Effector memory CD8-positive, alpha-beta T cell (primary cell): ENCODE data around the gene CAV2.
A peak's percentile ranks its signal among the peaks of the same experiment; 100 is the strongest.

Experiments used
- ATAC-seq: fragments of 150-1000 bp; cut with Tn5 transposase; replicated peaks from 2 replicates; pipeline ENCODE4 v1.10.0; 2021; ENCODE audit warnings: mild to moderate bottlenecking, moderate library complexity
- DNase-seq, 3 experiments: peaks; one replicate each; pipeline ENCODE4 v3.0.0; 2021
- H3K27ac Mint-ChIP-seq, 2 donors: one replicate each; pipeline ENCODE4 v1.8.0; 2022; ENCODE audit warnings: mild to moderate bottlenecking in 2 of 2, mixed read lengths in 2 of 2, moderate library complexity in 2 of 2
- H3K27me3 Mint-ChIP-seq, 2 donors: one replicate each; pipeline ENCODE4 v1.8.0; 2022; ENCODE audit warnings: mixed read lengths in 2 of 2
- H3K36me3 Mint-ChIP-seq: one replicate; pipeline ENCODE4 v1.8.0; 2022; ENCODE audit warnings: mild to moderate bottlenecking, moderate library complexity, mixed read lengths; ENCODE audit not compliant: insufficient read depth
- H3K4me1 Mint-ChIP-seq, 2 donors: one replicate each; pipeline ENCODE4 v1.8.0; 2022; ENCODE audit warnings: low read depth in 2 of 2, mixed read lengths in 2 of 2
- H3K4me3 Mint-ChIP-seq, 2 donors: one replicate each; pipeline ENCODE4 v1.8.0; 2022; ENCODE audit warnings: mild to moderate bottlenecking in 2 of 2, mixed read lengths in 2 of 2, moderate library complexity in 2 of 2
- H3K9me3 Mint-ChIP-seq, 2 donors: one replicate each; pipeline ENCODE4 v1.8.0; 2022; ENCODE audit warnings: mixed read lengths in 2 of 2
- total RNA-seq, 9 experiments: gene quantifications; one replicate each; lab custom pipeline; 2026; lab: John Stamatoyannopoulos, UW

The CAV2 gene, protein sequence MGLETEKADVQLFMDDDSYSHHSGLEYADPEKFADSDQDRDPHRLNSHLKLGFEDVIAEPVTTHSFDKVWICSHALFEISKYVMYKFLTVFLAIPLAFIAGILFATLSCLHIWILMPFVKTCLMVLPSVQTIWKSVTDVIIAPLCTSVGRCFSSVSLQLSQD
- total RNA-seq = 0 to 0.84 (median 0.10) reads per million in 9 experiments

DNA sequence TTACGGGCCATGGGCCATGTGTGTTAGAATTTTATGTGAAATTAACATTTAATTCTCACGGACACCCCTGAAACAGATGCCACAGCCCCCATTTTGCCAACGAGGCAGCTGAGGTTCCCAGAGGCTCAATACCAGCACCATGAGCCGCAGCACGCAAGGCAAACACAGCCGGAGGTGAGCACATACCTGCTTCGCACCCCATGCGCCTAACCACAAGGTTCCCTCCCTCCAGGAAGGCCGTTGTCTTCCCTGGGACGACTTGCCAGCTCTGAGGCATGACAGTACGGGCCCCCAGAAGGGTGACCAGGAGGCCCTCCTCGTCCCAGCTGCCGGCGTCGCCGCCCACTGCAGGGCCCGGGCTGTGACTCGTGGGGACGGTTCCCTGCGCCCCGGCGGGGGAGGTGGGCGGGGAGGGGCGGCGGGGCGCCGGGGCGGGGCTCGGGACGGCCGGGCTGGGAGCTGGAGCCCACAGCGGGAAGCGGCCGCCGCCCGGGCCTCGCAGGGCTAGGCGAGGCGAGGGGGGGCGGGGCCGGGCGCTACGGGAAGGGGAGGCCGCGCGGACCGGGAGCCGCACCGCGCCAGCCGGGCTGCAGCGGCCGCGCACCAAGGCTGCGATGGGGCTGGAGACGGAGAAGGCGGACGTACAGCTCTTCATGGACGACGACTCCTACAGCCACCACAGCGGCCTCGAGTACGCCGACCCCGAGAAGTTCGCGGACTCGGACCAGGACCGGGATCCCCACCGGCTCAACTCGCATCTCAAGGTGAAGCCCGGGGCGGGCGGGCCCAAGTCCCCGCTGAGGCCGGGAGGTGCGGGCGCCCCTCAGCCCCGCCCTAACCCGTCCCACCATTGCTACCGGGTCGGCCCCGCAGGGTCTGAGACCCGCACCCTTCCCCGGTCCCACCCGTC lies at the start of gene CAV2:
CAV2 (plus strand) TSS at position 571 of the 910 bp plus-strand sequence; CDS start at position 615, 44 bp downstream.
- no peaks in the 10 kb centered on the region for H3K9me3 Mint-ChIP-seq
- DNase-seq = no peak
- H3K27me3 Mint-ChIP-seq = peaks cover 28 to 44% of the 10 kb centered on the region in 2 donors
- peak; percentile 57 for ATAC-seq
- no peaks in the 10 kb centered on the region for H3K36me3 Mint-ChIP-seq
- H3K4me3 Mint-ChIP-seq = peak within 1 kb of the TSS; percentile 75 to 80
- H3K4me1 Mint-ChIP-seq = peaks cover 9 to 13% of the 10 kb centered on the region in 2 donors
- H3K27ac Mint-ChIP-seq = peak within 1 kb of the TSS in 1 of 2 donors; percentile 13

DNA sequence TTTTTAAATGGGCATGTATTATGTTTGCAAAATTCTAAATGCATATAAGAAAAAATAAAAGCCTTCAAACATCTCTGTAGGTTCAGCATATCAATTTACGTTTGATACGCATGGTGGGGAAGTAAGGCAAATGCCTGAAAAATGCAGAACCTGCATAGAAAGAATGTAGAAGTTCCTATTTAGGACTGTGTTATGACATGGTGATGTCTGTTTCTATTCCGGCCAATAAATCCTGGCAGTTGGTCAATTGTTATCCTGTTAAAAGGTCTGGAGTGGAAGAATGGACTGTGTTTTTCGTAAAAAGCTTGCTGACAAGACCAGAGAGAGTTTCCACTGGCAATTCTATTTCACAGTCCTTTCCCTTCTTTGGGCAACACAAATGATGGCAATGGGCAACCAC lies 49.6 kb upstream of the CAV2 start:
- DNase-seq = no peak
- ATAC-seq = no peak
- H3K9me3 Mint-ChIP-seq = no peaks in the 10 kb centered on the region
- H3K27me3 Mint-ChIP-seq = peaks cover 26 to 31% of the 10 kb centered on the region in 2 donors
- H3K36me3 Mint-ChIP-seq = no peaks in the 10 kb centered on the region
- H3K4me1 Mint-ChIP-seq = no peaks in the 10 kb centered on the region
- H3K4me3 Mint-ChIP-seq = no peak overlapping the region
- H3K27ac Mint-ChIP-seq = no peak overlapping the region

DNA sequence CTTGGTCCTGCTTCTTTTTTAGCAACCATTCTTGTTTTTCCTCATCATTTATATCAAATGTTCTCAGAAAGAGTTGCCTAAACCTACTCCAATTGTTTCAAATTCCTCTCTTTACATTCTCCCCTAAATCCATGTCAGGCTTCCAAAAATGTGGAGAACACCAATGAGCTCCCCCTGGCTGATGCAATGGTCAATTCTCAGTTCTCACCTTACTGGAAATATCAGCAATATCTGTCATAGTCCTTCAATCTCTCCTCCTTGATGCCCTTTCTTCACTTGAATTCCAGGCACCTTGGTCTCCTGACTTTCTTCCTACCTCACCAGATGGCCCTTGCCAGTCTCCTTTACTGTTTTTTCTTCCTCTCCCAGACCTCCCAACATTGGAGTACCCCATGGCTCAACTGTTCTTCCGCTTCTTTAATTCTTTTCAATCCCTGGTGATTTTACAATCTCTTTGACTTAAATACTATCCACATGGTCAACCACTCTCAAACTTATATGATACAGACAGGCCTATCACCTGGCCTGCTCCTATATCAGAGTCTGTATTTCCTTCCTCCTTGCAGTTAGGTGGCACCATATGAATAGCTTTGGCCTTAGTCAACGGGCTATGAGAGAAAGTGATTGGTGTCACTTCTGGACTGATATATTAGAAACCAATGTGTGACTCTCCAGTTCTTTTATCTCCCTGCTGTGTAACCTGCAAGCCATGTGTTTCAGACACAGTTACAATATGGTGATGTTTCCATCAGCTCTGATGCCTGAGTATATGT lies 47.4 kb upstream of the CAV2 start:
- Mint-ChIP-seq H3K27me3 (peaks cover 14 to 17% of the 10 kb centered on the region in 2 donors), H3K4me1 (no peaks in the 10 kb centered on the region), H3K9me3 (no peaks in the 10 kb centered on the region), H3K27ac (no peak overlapping the region), H3K4me3 (no peak overlapping the region), H3K36me3 (no peaks in the 10 kb centered on the region)
- ATAC-seq (no peak), DNase-seq (no peak)

GRCh38 chr7:116454377-116454776 lies 45.2 kb upstream of the CAV2 start:
- no peak overlapping the region for H3K27ac Mint-ChIP-seq

GRCh38 chr7:116455009-116455408 lies 44.5 kb upstream of the CAV2 start:
- Mint-ChIP-seq H3K27ac (no peak overlapping the region), H3K4me3 (no peak overlapping the region), H3K9me3 (no peaks in the 10 kb centered on the region), H3K27me3 (peaks cover 0 to 4% of the 10 kb centered on the region in 2 donors), H3K36me3 (no peaks in the 10 kb centered on the region), H3K4me1 (no peaks in the 10 kb centered on the region)
- DNase-seq = no peak
- ATAC-seq = no peak

More at GRCh38 chr7:116454377-116454776, 45.2 kb upstream of the CAV2 start:
- Mint-ChIP-seq H3K4me1 (no peaks in the 10 kb centered on the region), H3K9me3 (no peaks in the 10 kb centered on the region), H3K36me3 (no peaks in the 10 kb centered on the region), H3K4me3 (no peak overlapping the region), H3K27me3 (peaks cover 6 to 11% of the 10 kb centered on the region in 2 donors)
- ATAC-seq = no peak
- no peak for DNase-seq

DNA sequence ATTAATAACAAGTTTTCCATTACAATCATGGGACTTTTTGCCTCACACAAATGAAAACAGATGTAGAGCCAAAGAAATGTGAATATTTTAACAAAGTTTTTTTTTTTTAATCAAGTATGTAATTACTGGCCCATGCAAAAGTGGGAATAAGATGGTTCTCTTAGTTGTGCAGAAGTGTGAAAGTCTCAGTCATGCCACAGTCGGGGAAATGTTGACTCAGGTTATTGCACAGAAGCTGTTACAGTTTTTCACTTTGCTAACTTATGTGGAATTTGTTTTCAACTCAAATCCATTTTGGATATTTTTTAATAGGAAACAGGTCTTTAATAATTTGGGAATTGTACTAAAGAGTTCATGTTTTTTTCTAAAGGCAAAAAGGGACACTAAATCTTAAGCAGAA lies 44.0 kb upstream of the CAV2 start:
- Mint-ChIP-seq H3K27me3 (no peaks in the 10 kb centered on the region), H3K4me1 (no peaks in the 10 kb centered on the region), H3K4me3 (no peak overlapping the region), H3K9me3 (no peaks in the 10 kb centered on the region), H3K27ac (no peak overlapping the region), H3K36me3 (no peaks in the 10 kb centered on the region)
- DNase-seq (no peak), ATAC-seq (no peak)

DNA sequence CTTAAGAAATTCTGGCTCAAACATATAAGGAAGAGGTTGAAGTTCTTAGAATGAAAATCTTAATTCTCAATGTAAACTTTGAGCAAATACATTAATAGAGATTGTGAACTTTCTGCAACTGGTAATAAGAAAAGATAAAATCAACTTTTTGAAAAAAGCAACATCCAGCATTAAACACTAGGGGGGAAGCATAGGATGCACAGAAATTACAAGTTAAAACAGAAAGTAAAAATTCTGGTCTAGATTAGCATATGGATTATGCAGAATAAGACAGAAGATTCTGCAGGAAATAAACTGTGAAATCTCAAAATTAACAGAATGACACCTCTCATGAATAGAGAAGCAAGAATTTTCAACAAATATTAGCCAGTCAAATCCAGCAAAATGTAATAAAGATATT lies 38.0 kb upstream of the CAV2 start:
- H3K36me3 Mint-ChIP-seq = no peaks in the 10 kb centered on the region
- no peaks in the 10 kb centered on the region for H3K4me1 Mint-ChIP-seq
- DNase-seq (no peak), ATAC-seq (no peak)
- no peak overlapping the region for H3K27ac Mint-ChIP-seq
- H3K27me3 Mint-ChIP-seq = peaks cover 0 to 11% of the 10 kb centered on the region in 2 donors
- no peak overlapping the region for H3K4me3 Mint-ChIP-seq
- H3K9me3 Mint-ChIP-seq = no peaks in the 10 kb centered on the region

DNA sequence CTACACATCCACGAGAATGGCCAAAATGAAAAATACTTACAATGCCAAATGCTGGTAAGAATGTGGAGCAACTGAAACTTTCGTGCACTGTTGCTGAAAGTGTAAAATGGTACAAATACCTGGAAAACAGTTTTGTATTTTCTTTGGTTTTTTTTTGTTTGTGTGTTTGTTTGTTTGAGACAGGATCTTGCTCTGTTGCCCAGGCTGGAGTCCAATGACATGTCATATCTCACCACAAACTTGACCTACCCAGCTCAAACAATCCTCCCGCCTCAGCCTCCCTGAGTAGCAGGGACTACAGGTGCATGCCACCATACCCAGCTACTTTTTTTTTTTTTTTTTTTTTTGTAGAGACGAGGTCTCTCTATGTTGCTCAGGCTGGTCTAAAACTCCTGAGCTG lies 35.6 kb upstream of the CAV2 start:
- H3K27ac Mint-ChIP-seq = no peak overlapping the region
- no peak for ATAC-seq
- H3K9me3 Mint-ChIP-seq = no peaks in the 10 kb centered on the region
- H3K4me1 Mint-ChIP-seq = no peaks in the 10 kb centered on the region
- no peak for DNase-seq
- peaks cover 0 to 22% of the 10 kb centered on the region in 2 donors for H3K27me3 Mint-ChIP-seq
- H3K36me3 Mint-ChIP-seq = no peaks in the 10 kb centered on the region
- no peak overlapping the region for H3K4me3 Mint-ChIP-seq

DNA sequence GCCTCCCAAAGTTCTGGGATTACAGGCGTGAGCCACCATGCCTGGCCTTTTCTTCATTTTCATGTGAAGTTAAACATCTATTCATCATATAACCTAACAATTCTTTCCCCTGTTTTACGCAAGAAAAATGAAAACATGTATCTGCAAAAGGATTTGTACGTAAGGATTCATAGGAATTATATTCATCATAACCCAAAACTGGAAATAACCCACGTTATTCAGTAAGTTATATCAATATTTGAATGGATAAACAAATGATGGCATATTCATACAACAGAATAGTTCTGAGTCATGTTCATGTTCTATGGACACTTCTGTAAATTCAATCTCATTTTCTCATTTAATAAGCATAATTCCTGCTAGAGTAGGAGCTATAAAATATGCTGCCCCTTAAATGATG lies 35.2 kb upstream of the CAV2 start:
- ATAC-seq = no peak
- H3K4me1 Mint-ChIP-seq = no peaks in the 10 kb centered on the region
- H3K36me3 Mint-ChIP-seq = no peaks in the 10 kb centered on the region
- DNase-seq = no peak
- H3K27ac Mint-ChIP-seq = no peak overlapping the region
- peaks cover 0 to 22% of the 10 kb centered on the region in 2 donors for H3K27me3 Mint-ChIP-seq
- no peaks in the 10 kb centered on the region for H3K9me3 Mint-ChIP-seq
- no peak overlapping the region for H3K4me3 Mint-ChIP-seq

GRCh38 chr7:116465125-116465524 lies 34.4 kb upstream of the CAV2 start:
- no peak for ATAC-seq
- Mint-ChIP-seq H3K4me3 (no peak overlapping the region), H3K36me3 (no peaks in the 10 kb centered on the region), H3K4me1 (no peaks in the 10 kb centered on the region), H3K9me3 (no peaks in the 10 kb centered on the region), H3K27ac (no peak overlapping the region), H3K27me3 (peaks cover 0 to 22% of the 10 kb centered on the region in 2 donors)
- no peak for DNase-seq

DNA sequence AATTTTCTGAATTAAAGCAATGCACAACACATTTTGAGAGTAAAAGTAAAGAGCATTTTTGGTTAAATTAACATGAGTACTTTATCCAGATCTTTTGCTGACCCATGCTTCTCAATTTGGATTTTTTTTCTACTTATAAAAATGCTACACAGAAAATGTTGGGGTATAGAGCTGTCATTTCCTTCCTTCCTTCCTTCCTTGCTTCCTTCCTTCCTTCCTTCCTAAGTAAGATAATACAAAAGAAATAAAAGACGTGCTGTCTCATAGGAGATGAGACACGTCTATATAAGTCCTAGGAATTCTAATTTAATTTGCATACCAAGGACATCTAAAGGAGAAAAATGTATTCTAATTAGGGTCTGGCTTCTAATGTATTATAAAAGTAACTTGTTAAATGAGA lies 31.0 kb upstream of the CAV2 start:
- no peak for DNase-seq
- Mint-ChIP-seq H3K9me3 (no peaks in the 10 kb centered on the region), H3K27ac (no peak overlapping the region), H3K4me1 (no peaks in the 10 kb centered on the region), H3K36me3 (no peaks in the 10 kb centered on the region), H3K4me3 (no peak overlapping the region), H3K27me3 (peaks cover 26 to 43% of the 10 kb centered on the region in 2 donors)
- no peak for ATAC-seq

- Mint-ChIP-seq H3K36me3 (no peaks in the 10 kb centered on the region), H3K27me3 (peaks cover 22 to 32% of the 10 kb centered on the region in 2 donors)
- ATAC-seq = no peak
Measured at GRCh38 chr7:116477625-116478024, 21.9 kb upstream of the CAV2 start.

GRCh38 chr7:116478834-116479233 lies 20.7 kb upstream of the CAV2 start:
- H3K4me3 Mint-ChIP-seq = peak overlapping the region in 1 of 2 donors; percentile 28
- DNase-seq (no peak), ATAC-seq (no peak)
- peaks cover 0 to 8% of the 10 kb centered on the region in 2 donors for H3K4me1 Mint-ChIP-seq
- peaks cover 17 to 28% of the 10 kb centered on the region in 2 donors for H3K27me3 Mint-ChIP-seq
- H3K36me3 Mint-ChIP-seq = no peaks in the 10 kb centered on the region
- no peak overlapping the region for H3K27ac Mint-ChIP-seq
- H3K9me3 Mint-ChIP-seq = peaks cover 0 to 7% of the 10 kb centered on the region in 2 donors

More at GRCh38 chr7:116477625-116478024, 21.9 kb upstream of the CAV2 start:
- Mint-ChIP-seq H3K27ac (no peak overlapping the region), H3K4me1 (peaks cover 0 to 8% of the 10 kb centered on the region in 2 donors), H3K9me3 (peaks cover 0 to 7% of the 10 kb centered on the region in 2 donors), H3K4me3 (no peak overlapping the region)
- DNase-seq = no peak
